Panc1 (cell line): ENCODE measurements around the gene CDK18. TPM values are rescaled to one million over a fixed set of nuclear protein-coding genes. Genes with fewer than 3 reads are reported as not detected.

Experiments
- ATAC-seq: fragments of 200-7000 bp; cut with Tn5 transposase; 2 replicates; pipeline ENCODE4 v1.9.1; 2020; ENCODE audit warnings: mild to moderate bottlenecking, moderate library complexity
- BruUV-seq: library from RNA; stranded (reverse); fragments of 400-500 nt; replicated peaks from 2 replicates; lab custom pipeline; 2021; lab: Mats Ljungman, UMichigan
- CTCF ChIA-PET: fragments of 300-600 bp; sonication (Branson Sonifier 250); formaldehyde crosslinking; loops from one replicate; lab custom pipeline; 2022; ENCODE audit warnings: antibody characterized with exemption; lab: Charles Lee
- POLR2A ChIA-PET: fragments of 300-600 bp; sonication (Branson Sonifier 250); formaldehyde crosslinking; loops from one replicate; lab custom pipeline; 2022; ENCODE audit warnings: antibody characterized with exemption; lab: Charles Lee
- DNase-seq: peaks from one replicate; pipeline ENCODE4 v3.0.0-alpha.2; 2010; ENCODE audit warnings: low read depth, low spot score
- H3K27ac ChIP-seq: 2 replicates; pipeline ENCODE4 v1.5.1; 2011; ENCODE audit warnings: mild to moderate bottlenecking, low read length, inconsistent platforms
- H3K27me3 ChIP-seq: fragments of 200-500 bp; sonication (Bioruptor generic); 2 replicates; pipeline ENCODE4 v1.6.0; 2014; ENCODE audit warnings: low read length, inconsistent platforms; ENCODE audit not compliant: control insufficient read depth, insufficient read depth
- H3K36me3 ChIP-seq: fragments of 200-500 bp; sonication (Bioruptor generic); 2 replicates; pipeline ENCODE4 v1.5.1; 2014; ENCODE audit warnings: inconsistent platforms, mild to moderate bottlenecking, low read length, moderate library complexity; ENCODE audit not compliant: control insufficient read depth, insufficient read depth
- H3K4me1 ChIP-seq: 2 replicates; pipeline ENCODE4 v1.5.1; 2011; ENCODE audit warnings: inconsistent platforms, mild to moderate bottlenecking, low read length, moderate library complexity; ENCODE audit not compliant: control insufficient read depth, insufficient read depth
- H3K4me3 ChIP-seq, 2 experiments: 2 replicates each; pipeline ENCODE4 v1.5.1; 2011 to 2012; ENCODE audit warnings: low read depth in 2 of 2, low read length in 2 of 2, mild to moderate bottlenecking in 2 of 2, inconsistent platforms in 1 of 2, moderate library complexity in 1 of 2
- H3K9me3 ChIP-seq: fragments of 200-500 bp; sonication (Bioruptor generic); 2 replicates; pipeline ENCODE4 v1.5.1; 2014; ENCODE audit warnings: low read depth, mild to moderate bottlenecking, inconsistent platforms, low read length, moderate library complexity; ENCODE audit not compliant: control insufficient read depth, insufficient read depth
- CTCF ChIP-seq: fragments of 450-650 bp; IDR thresholded peaks from 2 replicates; pipeline ENCODE4 v1.5.1; 2017; ENCODE audit warnings: mild to moderate bottlenecking
- POLR2AphosphoS5 ChIP-seq: IDR thresholded peaks from 2 replicates; pipeline ENCODE4 v1.6.1; 2012; ENCODE audit warnings: mild to moderate bottlenecking, low read depth, low read length, moderate library complexity
- REST ChIP-seq, 2 experiments: IDR thresholded peaks; 2 replicates each; pipeline ENCODE4 v1.6.1; 2011 to 2012; ENCODE audit warnings: low read depth in 2 of 2, control low read depth in 1 of 2, low read length in 1 of 2, mild to moderate bottlenecking in 1 of 2, moderate library complexity in 1 of 2; ENCODE audit not compliant: insufficient read depth in 1 of 2
- SIN3A ChIP-seq: IDR thresholded peaks from 2 replicates; pipeline ENCODE4 v1.6.1; 2012; ENCODE audit warnings: low read depth, mild to moderate bottlenecking, low read length, moderate library complexity, borderline replicate concordance; ENCODE audit not compliant: insufficient read depth
- TCF7L2 ChIP-seq: IDR thresholded peaks from 2 replicates; pipeline ENCODE4 v1.6.1; 2011; ENCODE audit warnings: mild to moderate bottlenecking, low read depth, low read length, inconsistent platforms
- in situ Hi-C: cut with HindIII; loops from 2 replicates; pipeline ENCODE4 v1.10.0; 2016; ENCODE audit warnings: low sequenced_read_pairs, low pct_unique_long_range_greater_than_20kb
- intact Hi-C: fragments of 100-400 bp; cut with micrococcal nuclease; formaldehyde crosslinking; loops from one replicate; pipeline ENCODE4 v1.10.0; 2022; ENCODE audit not compliant: unreplicated experiment
- total RNA-seq: library from RNA; stranded (reverse); gene quantifications from one replicate; pipeline ENCODE4 v1.2.1, GENCODE V29; 2021; ENCODE audit not compliant: unreplicated experiment

The CDK18 gene
- total RNA-seq, 1 experiment from 2014 or later: 7.0 TPM

- H3K9me3 ChIP-seq: peaks cover 5% of the 10 kb centered on the region; the same call in 1 of the 2 replicates
- peaks cover 28% of the 10 kb centered on the region for H3K4me1 ChIP-seq
- ATAC-seq: no peak
- H3K36me3 ChIP-seq: no peaks in the 10 kb centered on the region
- BruUV-seq: no TSS peak
- intact Hi-C loops (no loop called here), in situ Hi-C loops (no loop called here)
- H3K27ac ChIP-seq: no peak overlapping the region
- H3K4me3 ChIP-seq: no peak overlapping the region
- ChIA-PET CTCF (interaction anchor here (0.6 to 1.5 kb wide), 2 partner anchors 10 to 48 kb away, joined by 3 to 6 read pairs (median 5); no protein-coding TSS in a partner anchor), POLR2A (interaction anchor here (0.6 kb wide), 1 partner anchor 24 kb away, joined by 5 read pairs; no protein-coding TSS in a partner anchor)
- H3K27me3 ChIP-seq: no peaks in the 10 kb centered on the region
- DNase-seq: no peak
- TF ChIP-seq POLR2AphosphoS5 (no peak), TCF7L2 (no peak), SIN3A (no peak), CTCF (no peak), REST (IDR thresholded peaks at IDR 0.05; ENCODE audit: insufficient read depth in 1 of 2, low read depth in 2 of 2, low read length in 1 of 2) (no peak)
Measured at GRCh38 chr1:205475855-205476254, 28.6 kb upstream of the CDK18 start.

GRCh38 chr1:205476648-205477047 is 27.8 kb upstream of the CDK18 start:
- Histone ChIP-seq H3K27ac (peak overlapping the region; percentile 77), H3K27me3 (no peaks in the 10 kb centered on the region), H3K4me3 (no peak overlapping the region), H3K4me1 (peaks cover 34% of the 10 kb centered on the region), H3K9me3 (peaks cover 5% of the 10 kb centered on the region; the same call in 1 of the 2 replicates), H3K36me3 (no peaks in the 10 kb centered on the region)
- no peak for DNase-seq
- ChIA-PET POLR2A (no interaction called here), CTCF (interaction anchor here (1.5 kb wide), 1 partner anchor 9 kb away, joined by 5 read pairs; no protein-coding TSS in a partner anchor)
- no TSS peak for BruUV-seq
- in situ Hi-C loops: no loop called here
- ATAC-seq: no peak
- intact Hi-C loops: no loop called here
- no peak for TF ChIP-seq CTCF
- TF ChIP-seq TCF7L2: no peak
- TF ChIP-seq REST (IDR thresholded peaks at IDR 0.05; ENCODE audit: insufficient read depth in 1 of 2, low read depth in 2 of 2, low read length in 1 of 2): no peak
- no peak for TF ChIP-seq SIN3A
- TF ChIP-seq POLR2AphosphoS5: no peak
